GM20000 (cell line): Measurements from ENCODE around the gene RAB31.

Source experiments
- DNase-seq: peaks from one replicate; pipeline ENCODE4 v3.0.0; 2012; ENCODE audit warnings: low spot score
- TF ChIP-seq, protein P1 (sequence below): IDR thresholded peaks from 2 replicates; pipeline ENCODE4 v1.5.1; 2012; ENCODE audit warnings: mild to moderate bottlenecking, control low read depth; ENCODE audit errors: extremely low read depth, missing control alignments

The RAB31 gene

DNA sequence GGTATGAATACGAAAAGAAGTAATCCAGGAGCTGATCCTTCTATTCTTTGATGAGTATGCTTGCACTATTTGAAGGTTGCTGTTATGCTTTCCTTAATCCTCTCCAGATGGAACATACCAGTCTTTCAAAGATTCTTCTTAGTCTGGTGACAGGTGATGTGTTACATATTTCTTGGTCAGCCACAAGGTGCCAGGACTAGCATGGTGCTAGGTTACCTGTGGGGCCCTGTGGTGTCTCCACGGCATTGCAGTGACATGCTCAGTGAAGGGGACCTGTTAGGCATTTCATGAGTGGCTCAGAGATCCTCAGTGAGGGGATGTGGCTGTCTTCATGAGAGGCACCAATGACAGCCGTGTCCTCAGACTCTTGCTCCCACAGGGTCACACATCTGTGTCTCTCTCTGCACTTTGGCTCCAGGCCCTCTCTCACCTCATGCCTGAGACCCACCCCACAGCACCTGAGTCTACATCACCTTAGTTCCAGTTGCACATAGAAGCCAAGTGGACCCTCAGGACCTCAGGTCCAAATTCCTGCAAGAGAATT, 13.1 kb upstream of the RAB31 start:
- TF ChIP-seq, protein P1, sequence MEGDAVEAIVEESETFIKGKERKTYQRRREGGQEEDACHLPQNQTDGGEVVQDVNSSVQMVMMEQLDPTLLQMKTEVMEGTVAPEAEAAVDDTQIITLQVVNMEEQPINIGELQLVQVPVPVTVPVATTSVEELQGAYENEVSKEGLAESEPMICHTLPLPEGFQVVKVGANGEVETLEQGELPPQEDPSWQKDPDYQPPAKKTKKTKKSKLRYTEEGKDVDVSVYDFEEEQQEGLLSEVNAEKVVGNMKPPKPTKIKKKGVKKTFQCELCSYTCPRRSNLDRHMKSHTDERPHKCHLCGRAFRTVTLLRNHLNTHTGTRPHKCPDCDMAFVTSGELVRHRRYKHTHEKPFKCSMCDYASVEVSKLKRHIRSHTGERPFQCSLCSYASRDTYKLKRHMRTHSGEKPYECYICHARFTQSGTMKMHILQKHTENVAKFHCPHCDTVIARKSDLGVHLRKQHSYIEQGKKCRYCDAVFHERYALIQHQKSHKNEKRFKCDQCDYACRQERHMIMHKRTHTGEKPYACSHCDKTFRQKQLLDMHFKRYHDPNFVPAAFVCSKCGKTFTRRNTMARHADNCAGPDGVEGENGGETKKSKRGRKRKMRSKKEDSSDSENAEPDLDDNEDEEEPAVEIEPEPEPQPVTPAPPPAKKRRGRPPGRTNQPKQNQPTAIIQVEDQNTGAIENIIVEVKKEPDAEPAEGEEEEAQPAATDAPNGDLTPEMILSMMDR = no peak
- no peak for DNase-seq

DNA sequence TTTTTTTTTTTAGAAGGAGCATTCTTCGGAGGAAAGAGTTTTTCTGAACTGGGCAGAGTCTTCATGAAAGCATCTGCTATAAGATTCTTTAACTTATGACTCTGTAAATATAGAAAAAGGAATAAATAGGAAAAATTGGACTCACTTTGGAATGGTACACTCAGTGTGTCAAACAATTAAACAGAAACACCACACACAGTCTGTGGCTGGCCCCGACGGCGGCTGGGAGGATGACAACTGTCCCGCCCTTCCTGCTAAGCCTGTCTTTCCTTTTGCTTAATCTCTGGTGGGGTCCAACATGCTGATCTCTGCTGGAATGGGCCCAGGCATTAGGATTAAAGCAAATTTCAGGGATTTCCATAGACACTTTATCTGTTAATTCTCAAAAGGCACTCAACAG, 12.5 kb upstream of the RAB31 start:
- DNase-seq = no peak

DNA sequence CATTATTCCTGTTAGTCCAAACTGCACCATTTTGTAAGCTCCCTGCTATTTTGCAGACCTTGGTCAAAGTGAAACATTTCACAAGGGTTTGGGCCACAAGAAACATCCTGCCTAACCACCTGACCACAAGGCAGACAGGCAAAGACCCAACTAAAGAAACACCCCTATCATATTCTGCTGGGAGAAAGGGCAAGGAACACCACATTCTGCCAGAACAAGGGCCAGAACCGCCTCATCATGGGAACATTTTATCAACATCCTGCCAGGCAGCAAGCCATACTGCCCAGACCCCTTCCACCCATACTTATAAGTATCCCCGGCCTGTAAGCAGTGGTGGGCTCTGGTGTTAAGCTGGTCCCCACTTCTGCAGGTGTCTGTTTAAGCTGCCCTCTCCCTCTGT, 12.0 kb upstream of the RAB31 start:
- TF ChIP-seq, protein P1 = no peak
- no peak for DNase-seq

More for the DNA sequence above, 12.5 kb upstream of the RAB31 start:
- TF ChIP-seq, protein P1 = no peak

DNA sequence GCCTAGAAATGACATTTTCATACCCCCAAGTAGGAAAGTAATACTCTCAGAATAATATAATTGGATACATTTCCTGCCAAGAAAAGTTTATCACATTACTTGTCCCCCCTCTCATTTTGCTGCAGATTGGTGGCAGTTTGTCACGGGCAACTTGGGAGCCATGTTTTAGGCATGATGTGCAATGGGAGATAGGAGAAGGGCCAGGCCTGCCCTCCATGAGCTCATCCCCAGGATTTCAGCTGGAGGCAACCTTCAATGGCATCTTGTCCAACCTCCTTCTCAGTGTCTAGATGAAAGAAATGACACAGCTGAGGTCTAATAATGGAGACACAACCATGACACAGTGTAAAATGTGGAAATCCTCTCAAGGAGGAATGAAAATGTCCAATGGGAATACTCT, 11.4 kb upstream of the RAB31 start:
- TF ChIP-seq, protein P1 = no peak
- DNase-seq = no peak

DNA sequence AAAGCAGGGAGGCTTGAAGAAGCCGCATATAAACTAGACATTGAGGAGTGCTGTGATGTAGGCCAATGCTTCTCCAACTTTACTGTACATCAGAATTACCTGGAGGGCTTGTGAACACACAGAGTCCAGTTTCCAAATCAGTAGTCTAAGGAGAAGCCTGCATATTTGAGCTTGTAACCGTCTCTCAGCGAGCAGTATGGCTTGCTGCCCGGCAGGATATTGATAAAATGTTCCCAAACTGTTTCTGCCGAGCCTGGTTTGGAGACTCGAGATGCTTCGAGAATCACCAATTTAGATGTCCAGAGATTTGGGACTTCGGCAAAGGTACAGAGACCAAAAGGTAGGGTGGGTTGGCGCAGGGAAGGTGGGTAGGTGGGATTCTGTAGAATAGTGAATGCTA, 11.0 kb upstream of the RAB31 start:
- DNase-seq = no peak
- TF ChIP-seq, protein P1 = no peak

DNA sequence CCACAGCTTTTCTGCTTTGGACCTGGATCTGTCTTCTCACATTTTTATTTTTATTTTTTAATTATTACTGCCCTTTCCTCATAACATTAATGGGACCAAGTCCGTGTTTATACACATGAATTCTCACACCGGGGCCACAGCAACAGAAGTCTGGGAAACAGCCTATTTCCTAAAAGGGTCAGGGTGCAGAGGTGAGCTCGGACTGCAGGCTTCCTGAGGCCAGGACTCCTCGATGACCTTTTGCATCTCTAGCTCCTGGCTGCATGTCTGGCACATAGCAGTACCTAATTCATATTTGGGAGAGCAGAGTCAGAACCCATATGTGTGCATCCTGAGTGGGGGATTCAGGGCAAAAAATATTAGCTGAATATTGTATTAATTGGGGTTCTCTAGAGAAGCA, 9.6 kb upstream of the RAB31 start:
- DNase-seq = no peak
- TF ChIP-seq, protein P1 = no peak

DNA sequence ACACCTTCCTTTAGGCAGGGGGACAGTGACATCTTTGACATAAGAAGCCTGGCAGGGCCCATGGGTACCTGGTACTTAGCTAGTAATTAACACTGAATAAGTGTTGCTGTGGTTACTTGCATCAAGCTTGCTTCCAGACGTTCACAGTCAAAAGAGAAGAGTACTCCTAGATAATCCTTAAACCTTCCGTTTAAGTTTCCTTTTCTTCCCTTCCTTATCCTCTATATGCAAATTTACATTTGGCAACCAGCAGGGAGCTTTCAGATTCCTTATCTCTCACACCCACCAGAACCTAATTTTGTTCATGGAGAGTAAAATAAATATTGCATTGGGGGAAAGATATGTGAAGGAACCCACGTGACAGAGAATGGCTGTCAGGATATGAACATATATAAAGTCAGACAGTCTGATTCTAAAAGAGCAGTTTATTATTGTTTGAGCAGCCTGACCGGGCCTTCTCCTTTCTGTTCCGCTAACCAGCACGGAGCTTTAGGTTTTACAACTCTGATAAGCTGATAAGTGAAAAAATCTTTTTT, 7.8 kb upstream of the RAB31 start:
- TF ChIP-seq, protein P1 = no peak
- DNase-seq = no peak
